GM23338 (cell line): Measurements from ENCODE around the gene TTLL6.

Source experiments
- CREB1 ChIP-seq: fragments of 250-450 bp; sonication (Bioruptor Pico); IDR thresholded peaks from 2 replicates; pipeline ENCODE4 v1.5.0; 2020; ENCODE audit warnings: low read depth, mild to moderate bottlenecking, moderate library complexity
- CTCF ChIP-seq, 2 experiments: fragments of 200-600 bp in 1 of 2; sonication (generic) in 1 of 2; conservative IDR thresholded peaks; 2 replicates each; pipeline versions ENCODE4 v1.5.1 to v1.6.1; 2016 to 2017; ENCODE audit warnings: antibody characterized with exemption in 2 of 2, low read depth in 2 of 2, mild to moderate bottlenecking in 2 of 2, moderate library complexity in 1 of 2
- ETS1 ChIP-seq: IDR thresholded peaks from 2 replicates; pipeline ENCODE4 v1.6.1; 2016; ENCODE audit warnings: antibody characterized with exemption
- EZH2 ChIP-seq: fragments of 200-600 bp; sonication (generic); IDR thresholded peaks from one replicate; pipeline ENCODE4 v1.8.0; 2017; ENCODE audit warnings: antibody characterized with exemption, mild to moderate bottlenecking, low read depth; ENCODE audit not compliant: unreplicated experiment
- EZH2phosphoT487 ChIP-seq: fragments of 200-600 bp; sonication (generic); IDR thresholded peaks from one replicate; pipeline ENCODE4 v1.8.1; 2018; ENCODE audit warnings: antibody characterized with exemption; ENCODE audit not compliant: unreplicated experiment
- JUNB ChIP-seq: IDR thresholded peaks from one replicate; pipeline ENCODE4 v1.6.1; 2016; ENCODE audit warnings: antibody characterized with exemption; ENCODE audit not compliant: unreplicated experiment
- POLR2AphosphoS5 ChIP-seq: IDR thresholded peaks from 2 replicates; pipeline ENCODE4 v1.6.1; 2016; ENCODE audit warnings: antibody characterized with exemption, low read depth
- REST ChIP-seq: IDR thresholded peaks from one replicate; pipeline ENCODE4 v1.6.1; 2018; ENCODE audit warnings: antibody characterized with exemption; ENCODE audit not compliant: unreplicated experiment
- STAT1 ChIP-seq: IDR thresholded peaks from one replicate; pipeline ENCODE4 v1.6.1; 2016; ENCODE audit warnings: antibody characterized with exemption; ENCODE audit not compliant: unreplicated experiment
- ZNF114 ChIP-seq: fragments of 250-450 bp; sonication (Bioruptor Pico); IDR thresholded peaks from 2 replicates; pipeline ENCODE4 v1.5.0; 2020; ENCODE audit warnings: mild to moderate bottlenecking, moderate library complexity

DNA sequence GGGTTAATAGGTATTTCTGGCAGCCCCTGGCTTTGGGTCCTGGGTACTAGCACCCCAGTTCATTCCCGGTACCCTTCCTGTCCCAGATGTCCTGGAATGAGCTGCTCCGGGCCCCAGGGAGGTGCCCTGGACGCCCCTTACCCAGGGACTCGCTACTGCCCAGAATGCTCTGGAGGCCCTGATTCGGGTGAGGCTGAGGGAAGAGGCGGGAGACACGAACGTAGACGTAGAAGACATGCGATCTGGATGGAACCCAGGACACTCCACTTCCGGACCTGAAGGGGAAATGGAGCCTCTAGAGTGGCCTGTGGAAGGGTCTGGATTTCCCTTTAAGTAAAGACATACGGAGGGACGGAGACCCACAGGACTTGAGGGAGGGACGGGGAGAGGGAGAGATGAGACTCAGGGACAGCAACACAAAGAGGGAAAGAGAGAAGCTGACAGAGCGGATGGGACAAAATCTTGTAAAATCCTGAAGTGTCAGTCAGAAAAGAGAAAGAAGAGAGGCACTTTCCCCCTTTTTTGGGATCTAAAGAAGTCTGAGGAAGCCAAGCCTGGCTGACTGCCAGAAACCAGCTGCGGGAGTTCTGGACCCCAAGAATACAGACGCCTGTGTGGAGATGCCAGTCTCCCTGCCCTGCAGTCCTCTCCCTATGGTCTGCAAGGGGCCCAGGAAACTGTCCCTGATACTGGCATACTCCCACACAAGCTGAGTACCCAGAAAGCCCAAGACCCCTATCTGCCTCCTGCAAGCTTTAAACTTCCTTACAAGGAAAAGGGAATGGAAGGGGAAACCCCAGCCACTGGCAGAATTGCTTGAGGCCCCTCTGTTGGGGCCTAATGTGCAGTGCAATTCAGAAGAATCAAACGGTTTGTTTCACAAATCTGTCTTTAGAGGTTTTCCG, 87.4 kb downstream of the TTLL6 start:
- TF ChIP-seq CTCF (conservative IDR thresholded peaks at IDR 0.05; ENCODE audit: low read depth in 2 of 2) (no peak), REST (no peak), EZH2 (peak; percentile 89), POLR2AphosphoS5 (no peak), EZH2phosphoT487 (no peak), CREB1 (no peak), ZNF114 (no peak), JUNB (no peak), ETS1 (no peak), STAT1 (no peak)
